ENCODE results near the gene HBS1L.

Gene HBS1L

DNA sequence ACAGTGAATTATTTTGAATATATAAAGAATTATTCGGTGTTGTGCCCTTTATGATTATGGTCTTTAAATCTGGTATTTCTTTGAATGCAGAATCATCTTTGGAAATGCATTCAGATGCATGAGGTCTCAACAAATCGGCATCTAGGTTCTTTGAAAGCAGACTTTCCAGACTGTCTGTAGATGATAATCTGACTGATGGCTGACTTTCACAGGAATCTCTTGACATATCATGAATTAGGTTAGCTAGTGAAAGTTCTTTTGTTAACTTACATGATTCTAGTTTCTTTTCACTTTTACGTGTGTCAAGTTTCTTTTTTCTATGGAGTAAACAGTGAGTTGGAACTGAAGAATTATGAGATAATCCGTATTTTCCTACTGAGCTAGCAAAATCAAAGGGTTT is 17.1 kb downstream of the HBS1L start:
- no peak overlapping the region for H2BK5ac ChIP-seq (ENCODE audit: low read depth, low read length, poor library complexity)
- H2AK5ac ChIP-seq (ENCODE audit: low read length): no peak overlapping the region
- H3K27me3 ChIP-seq (ENCODE audit: insufficient read depth, low read length): no peaks in the 10 kb centered on the region
- no peak overlapping the region for H4K8ac ChIP-seq (ENCODE audit: low read depth, low read length)
- H2AFZ ChIP-seq (ENCODE audit: insufficient read depth, low read length, poor library complexity): no peak overlapping the region
- no peak overlapping the region for H2BK12ac ChIP-seq (ENCODE audit: low read length)
- no peaks in the 10 kb centered on the region for H3K79me1 ChIP-seq (ENCODE audit: low read length)
- H3K79me2 ChIP-seq (ENCODE audit: control insufficient read depth, insufficient read depth, low read length, poor library complexity): no peaks in the 10 kb centered on the region
- no peak overlapping the region for H3K18ac ChIP-seq (ENCODE audit: low read length)
- H3K4ac ChIP-seq (ENCODE audit: low read depth, low read length): no peak overlapping the region
- DNase-seq: no peak
- no peak overlapping the region for H3K4me2 ChIP-seq (ENCODE audit: low read length)
- no peak overlapping the region for H4K12ac ChIP-seq (ENCODE audit: low read depth, low read length)
- H3K9me3 ChIP-seq (ENCODE audit: insufficient read depth, low read depth, low read length): no peaks in the 10 kb centered on the region
- H3K4me3 ChIP-seq (ENCODE audit: low read depth, low read length): no peak overlapping the region
- no peak overlapping the region for H4K91ac ChIP-seq (ENCODE audit: low read depth, low read length)
- no peaks in the 10 kb centered on the region for H3K4me1 ChIP-seq (ENCODE audit: control insufficient read depth in 1 of 2, insufficient read depth in 2 of 2, low read length in 2 of 2)
- no peak overlapping the region for H3K23ac ChIP-seq (ENCODE audit: low read length)
- no peak overlapping the region for H3K9ac ChIP-seq (ENCODE audit: low read length)
- WGBS (ENCODE audit: extremely low coverage, insufficient coverage, insufficient read length): no CpG with 5 or more reads among the region's 4 CpGs
- no peak overlapping the region for H3K27ac ChIP-seq (ENCODE audit: low read depth, low read length)
- H2BK120ac ChIP-seq (ENCODE audit: insufficient read depth, low read length, poor library complexity): no peak overlapping the region
- H3K36me3 ChIP-seq (ENCODE audit: control insufficient read depth in 1 of 2, insufficient read depth in 2 of 2, low read length in 2 of 2): peaks cover 6 to 8% of the 10 kb centered on the region in 2 experiments
- H3K14ac ChIP-seq (ENCODE audit: low read length): no peak overlapping the region

GRCh38 chr6:135036731-135037420 is 17.7 kb downstream of the HBS1L start:
- Histone ChIP-seq H3K4me2 (ENCODE audit: low read length) (no peak overlapping the region), H2AK5ac (ENCODE audit: low read length) (no peak overlapping the region), H3K79me2 (ENCODE audit: control insufficient read depth, insufficient read depth, low read length, poor library complexity) (no peaks in the 10 kb centered on the region), H3K4me1 (ENCODE audit: control insufficient read depth in 1 of 2, insufficient read depth in 2 of 2, low read length in 2 of 2) (no peaks in the 10 kb centered on the region), H3K18ac (ENCODE audit: low read length) (no peak overlapping the region), H2BK12ac (ENCODE audit: low read length) (no peak overlapping the region), H3K9ac (ENCODE audit: low read length) (no peak overlapping the region), H2BK120ac (ENCODE audit: insufficient read depth, low read length, poor library complexity) (no peak overlapping the region), H2AFZ (ENCODE audit: insufficient read depth, low read length, poor library complexity) (no peak overlapping the region), H3K4me3 (ENCODE audit: low read depth, low read length) (no peak overlapping the region), H3K4ac (ENCODE audit: low read depth, low read length) (no peak overlapping the region), H3K36me3 (ENCODE audit: control insufficient read depth in 1 of 2, insufficient read depth in 2 of 2, low read length in 2 of 2) (peaks cover 6 to 8% of the 10 kb centered on the region in 2 experiments), H2BK5ac (ENCODE audit: low read depth, low read length, poor library complexity) (no peak overlapping the region), H3K9me3 (ENCODE audit: insufficient read depth, low read depth, low read length) (no peaks in the 10 kb centered on the region), H4K12ac (ENCODE audit: low read depth, low read length) (no peak overlapping the region), H4K8ac (ENCODE audit: low read depth, low read length) (no peak overlapping the region), H3K23ac (ENCODE audit: low read length) (no peak overlapping the region), H3K27me3 (ENCODE audit: insufficient read depth, low read length) (no peaks in the 10 kb centered on the region), H3K14ac (ENCODE audit: low read length) (no peak overlapping the region), H3K79me1 (ENCODE audit: low read length) (no peaks in the 10 kb centered on the region), H3K27ac (ENCODE audit: low read depth, low read length) (no peak overlapping the region), H4K91ac (ENCODE audit: low read depth, low read length) (no peak overlapping the region)
- DNase-seq: no peak
- WGBS (ENCODE audit: extremely low coverage, insufficient coverage, insufficient read length): no CpG with 5 or more reads among the region's 5 CpGs

DNA sequence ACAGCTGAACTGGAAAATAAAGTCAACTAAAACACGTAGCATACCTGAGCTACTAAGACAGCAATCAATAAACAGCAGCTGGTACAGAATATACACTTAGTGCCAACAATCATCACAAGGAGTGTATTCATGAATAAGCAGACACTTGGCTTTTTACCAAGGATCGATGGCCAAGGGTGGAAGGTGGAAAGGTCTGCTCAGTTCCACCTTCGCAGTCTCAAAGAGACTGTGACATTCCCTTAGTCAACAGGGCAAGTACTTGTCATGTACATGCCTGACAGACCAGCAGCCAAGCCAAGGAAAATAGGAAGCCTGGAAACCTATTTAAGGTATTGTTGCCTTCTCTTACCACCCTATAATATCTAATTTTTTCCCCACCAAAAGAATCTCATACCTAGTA is 21.4 kb downstream of the HBS1L start:
- no peak for DNase-seq
- no peak overlapping the region for H2BK12ac ChIP-seq (ENCODE audit: low read length)
- no peak overlapping the region for H2AK5ac ChIP-seq (ENCODE audit: low read length)
- H3K9ac ChIP-seq (ENCODE audit: low read length): no peak overlapping the region
- H3K27ac ChIP-seq (ENCODE audit: low read depth, low read length): no peak overlapping the region
- WGBS (ENCODE audit: extremely low coverage, insufficient coverage, insufficient read length): no CpG with 5 or more reads among the region's 3 CpGs
- no peak overlapping the region for H3K4ac ChIP-seq (ENCODE audit: low read depth, low read length)
- no peak overlapping the region for H2BK120ac ChIP-seq (ENCODE audit: insufficient read depth, low read length, poor library complexity)
- H3K9me3 ChIP-seq (ENCODE audit: insufficient read depth, low read depth, low read length): no peaks in the 10 kb centered on the region
- no peak overlapping the region for H3K14ac ChIP-seq (ENCODE audit: low read length)
- no peak overlapping the region for H4K12ac ChIP-seq (ENCODE audit: low read depth, low read length)
- no peak overlapping the region for H3K4me3 ChIP-seq (ENCODE audit: low read depth, low read length)
- H4K91ac ChIP-seq (ENCODE audit: low read depth, low read length): no peak overlapping the region
- H3K79me2 ChIP-seq (ENCODE audit: control insufficient read depth, insufficient read depth, low read length, poor library complexity): no peaks in the 10 kb centered on the region
- H3K27me3 ChIP-seq (ENCODE audit: insufficient read depth, low read length): no peaks in the 10 kb centered on the region
- no peak overlapping the region for H3K23ac ChIP-seq (ENCODE audit: low read length)
- H2BK5ac ChIP-seq (ENCODE audit: low read depth, low read length, poor library complexity): no peak overlapping the region
- H4K8ac ChIP-seq (ENCODE audit: low read depth, low read length): no peak overlapping the region
- no peak overlapping the region for H3K4me2 ChIP-seq (ENCODE audit: low read length)
- no peaks in the 10 kb centered on the region for H3K79me1 ChIP-seq (ENCODE audit: low read length)
- H3K4me1 ChIP-seq (ENCODE audit: control insufficient read depth in 1 of 2, insufficient read depth in 2 of 2, low read length in 2 of 2): no peaks in the 10 kb centered on the region
- no peak overlapping the region for H2AFZ ChIP-seq (ENCODE audit: insufficient read depth, low read length, poor library complexity)
- no peak overlapping the region for H3K18ac ChIP-seq (ENCODE audit: low read length)
- peaks cover 4 to 6% of the 10 kb centered on the region in 2 experiments for H3K36me3 ChIP-seq (ENCODE audit: control insufficient read depth in 1 of 2, insufficient read depth in 2 of 2, low read length in 2 of 2)

GRCh38 chr6:135030532-135031178 is 24.0 kb downstream of the HBS1L start:
- no CpG with 5 or more reads among the region's 5 CpGs for WGBS (ENCODE audit: extremely low coverage, insufficient coverage, insufficient read length)
- H3K36me3 ChIP-seq (ENCODE audit: control insufficient read depth in 1 of 2, insufficient read depth in 2 of 2, low read length in 2 of 2): peaks cover 3 to 5% of the 10 kb centered on the region in 2 experiments
- no peak overlapping the region for H3K18ac ChIP-seq (ENCODE audit: low read length)
- no peak overlapping the region for H2BK5ac ChIP-seq (ENCODE audit: low read depth, low read length, poor library complexity)
- no peak overlapping the region for H3K27ac ChIP-seq (ENCODE audit: low read depth, low read length)
- H4K91ac ChIP-seq (ENCODE audit: low read depth, low read length): no peak overlapping the region
- no peak overlapping the region for H3K4me2 ChIP-seq (ENCODE audit: low read length)
- no peaks in the 10 kb centered on the region for H3K79me1 ChIP-seq (ENCODE audit: low read length)
- H2AK5ac ChIP-seq (ENCODE audit: low read length): no peak overlapping the region
- DNase-seq: no peak
- no peak overlapping the region for H3K14ac ChIP-seq (ENCODE audit: low read length)
- no peak overlapping the region for H3K4me3 ChIP-seq (ENCODE audit: low read depth, low read length)
- no peak overlapping the region for H4K8ac ChIP-seq (ENCODE audit: low read depth, low read length)
- H3K9ac ChIP-seq (ENCODE audit: low read length): no peak overlapping the region
- no peak overlapping the region for H2BK120ac ChIP-seq (ENCODE audit: insufficient read depth, low read length, poor library complexity)
- H4K12ac ChIP-seq (ENCODE audit: low read depth, low read length): no peak overlapping the region
- no peak overlapping the region for H3K4ac ChIP-seq (ENCODE audit: low read depth, low read length)
- H3K4me1 ChIP-seq (ENCODE audit: control insufficient read depth in 1 of 2, insufficient read depth in 2 of 2, low read length in 2 of 2): no peaks in the 10 kb centered on the region
- no peaks in the 10 kb centered on the region for H3K9me3 ChIP-seq (ENCODE audit: insufficient read depth, low read depth, low read length)
- H3K27me3 ChIP-seq (ENCODE audit: insufficient read depth, low read length): no peaks in the 10 kb centered on the region
- H2BK12ac ChIP-seq (ENCODE audit: low read length): no peak overlapping the region
- no peak overlapping the region for H2AFZ ChIP-seq (ENCODE audit: insufficient read depth, low read length, poor library complexity)
- H3K23ac ChIP-seq (ENCODE audit: low read length): no peak overlapping the region
- no peaks in the 10 kb centered on the region for H3K79me2 ChIP-seq (ENCODE audit: control insufficient read depth, insufficient read depth, low read length, poor library complexity)

All from trophoblast cell (in vitro differentiated cells and primary cell).